ENCODE measurements around the gene GRID1. TPM values are rescaled to one million over a fixed set of nuclear protein-coding genes. Genes with fewer than 3 reads are reported as not detected.

GRID1 gene
- total RNA-seq, 1 experiment from 2014 or later = 5.6 TPM

- Histone ChIP-seq H3K9ac (ENCODE audit: low read length) (no peak overlapping the region), H3K9me2 (ENCODE audit: insufficient read depth) (no peaks in the 10 kb centered on the region), H2AFZ (ENCODE audit: low read depth, low read length, poor library complexity, severe bottlenecking) (no peak overlapping the region), H4K20me1 (ENCODE audit: insufficient read depth) (no peaks in the 10 kb centered on the region), H3K79me2 (ENCODE audit: insufficient read depth, low read length) (no peaks in the 10 kb centered on the region), H3K9me3 (ENCODE audit: control insufficient read depth in 1 of 2, insufficient read depth in 1 of 2, low read depth in 1 of 2, low read length in 2 of 2) (no peaks in the 10 kb centered on the region), H3K36me3 (ENCODE audit: control insufficient read depth in 1 of 2, insufficient read depth in 2 of 2, low read length in 2 of 2) (no peaks in the 10 kb centered on the region), H3K27ac (ENCODE audit: low read depth, low read length) (no peak overlapping the region), H3K4me1 (ENCODE audit: control insufficient read depth in 1 of 2, insufficient read depth in 2 of 2, low read length in 2 of 2) (no peaks in the 10 kb centered on the region), H3K4me2 (ENCODE audit: low read length) (no peak overlapping the region), H3K4me3 (replicated peaks in 1 of 2; ENCODE audit: low read depth in 1 of 2, low read length in 2 of 2) (no peak overlapping the region), H3K27me3 (ENCODE audit: insufficient read depth, low read length) (no peaks in the 10 kb centered on the region)
- POLR2A ChIA-PET = no interaction called here
- CTCF ChIA-PET = interaction anchor here (2.1 kb wide), 1 partner anchor 347 kb away, joined by 6 read pairs; no protein-coding TSS in a partner anchor
- TF ChIP-seq CTCF (IDR thresholded peaks at IDR 0.05 in 2 of 3, conservative IDR thresholded peaks at IDR 0.05 in 1 of 3; ENCODE audit: borderline replicate concordance in 1 of 3, insufficient read depth in 1 of 3, low read depth in 2 of 3, low read length in 2 of 3) = peak; percentile 32 to 47 (median 38); a peak in 4 of 6 replicates
- peak; percentile 47 for TF ChIP-seq RAD21 (IDR thresholded peaks at IDR 0.05; ENCODE audit: low read depth)
- no peak for TF ChIP-seq SRF (IDR thresholded peaks at IDR 0.05; ENCODE audit: low read depth)
- TF ChIP-seq JUND (IDR thresholded peaks at IDR 0.05) = no peak
- intact Hi-C loops (cut with micrococcal nuclease) = loop anchor here (1.0 kb wide), 1 partner anchor 347 kb away; no protein-coding TSS in a partner anchor
- BruUV-seq (replicated peaks) = no TSS peak
- DNase-seq (ENCODE audit: low read depth, low spot score) (no peak), ATAC-seq (peak; percentile 72)
- RAD21 ChIA-PET (ENCODE audit: low non-redundant PET in 1 of 2, low total read pairs in 2 of 2, uncharacterized antibody in 2 of 2, unreplicated experiment in 2 of 2) = no interaction called here
Measured at GRCh38 chr10:85791818-85792532, 574.6 kb downstream of the GRID1 start.

GRCh38 chr10:85789982-85790789 is 576.4 kb downstream of the GRID1 start:
- no peak overlapping the region for H3K4me2 ChIP-seq (ENCODE audit: low read length)
- H2AFZ ChIP-seq (ENCODE audit: low read depth, low read length, poor library complexity, severe bottlenecking) = no peak overlapping the region
- H3K27me3 ChIP-seq (ENCODE audit: insufficient read depth, low read length) = no peaks in the 10 kb centered on the region
- BruUV-seq (replicated peaks) = no TSS peak
- H3K36me3 ChIP-seq (ENCODE audit: control insufficient read depth in 1 of 2, insufficient read depth in 2 of 2, low read length in 2 of 2) = no peaks in the 10 kb centered on the region
- intact Hi-C loops (cut with micrococcal nuclease) = loop anchor here (5.0 kb wide), 1 partner anchor 587 kb away; no protein-coding TSS in a partner anchor
- TF ChIP-seq JUND (IDR thresholded peaks at IDR 0.05) (no peak), SP1 (IDR thresholded peaks at IDR 0.05; ENCODE audit: low read depth) (no peak), RAD21 (IDR thresholded peaks at IDR 0.05; ENCODE audit: low read depth) (no peak), ZBTB33 (IDR thresholded peaks at IDR 0.05; ENCODE audit: extremely low read depth, insufficient replicate concordance, low read length) (no peak), CBX3 (IDR thresholded peaks at IDR 0.05; ENCODE audit: low read depth) (no peak), MAX (IDR thresholded peaks at IDR 0.05) (no peak), POLR2AphosphoS5 (IDR thresholded peaks at IDR 0.05; ENCODE audit: low read depth, low read length) (no peak), EGR1 (IDR thresholded peaks at IDR 0.05; ENCODE audit: low read depth) (no peak), ZFX (IDR thresholded peaks at IDR 0.05) (no peak), TCF7L2 (IDR thresholded peaks at IDR 0.05; ENCODE audit: borderline replicate concordance, extremely low read depth, insufficient read depth, insufficient read length) (no peak)
- no peaks in the 10 kb centered on the region for H3K9me3 ChIP-seq (ENCODE audit: control insufficient read depth in 1 of 2, insufficient read depth in 1 of 2, low read depth in 1 of 2, low read length in 2 of 2)
- POLR2A ChIA-PET = no interaction called here
- H4K20me1 ChIP-seq (ENCODE audit: insufficient read depth) = no peaks in the 10 kb centered on the region
- no peak overlapping the region for H3K27ac ChIP-seq (ENCODE audit: low read depth, low read length)
- H3K4me1 ChIP-seq (ENCODE audit: control insufficient read depth in 1 of 2, insufficient read depth in 2 of 2, low read length in 2 of 2) = no peaks in the 10 kb centered on the region
- no peak overlapping the region for H3K9ac ChIP-seq (ENCODE audit: low read length)
- ATAC-seq (no peak), DNase-seq (ENCODE audit: low read depth, low spot score) (no peak)
- RAD21 ChIA-PET (ENCODE audit: low non-redundant PET in 1 of 2, low total read pairs in 2 of 2, uncharacterized antibody in 2 of 2, unreplicated experiment in 2 of 2) = no interaction called here
- no peaks in the 10 kb centered on the region for H3K9me2 ChIP-seq (ENCODE audit: insufficient read depth)
- no peak overlapping the region for H3K4me3 ChIP-seq (replicated peaks in 1 of 2; ENCODE audit: low read depth in 1 of 2, low read length in 2 of 2)
- no peaks in the 10 kb centered on the region for H3K79me2 ChIP-seq (ENCODE audit: insufficient read depth, low read length)
- CTCF ChIA-PET = no interaction called here

Data from HCT116 (cell line).